ENCODE data around the gene IKBKE.
A peak's percentile ranks its signal among the peaks of the same experiment; 100 is the strongest.

IKBKE gene

DNA sequence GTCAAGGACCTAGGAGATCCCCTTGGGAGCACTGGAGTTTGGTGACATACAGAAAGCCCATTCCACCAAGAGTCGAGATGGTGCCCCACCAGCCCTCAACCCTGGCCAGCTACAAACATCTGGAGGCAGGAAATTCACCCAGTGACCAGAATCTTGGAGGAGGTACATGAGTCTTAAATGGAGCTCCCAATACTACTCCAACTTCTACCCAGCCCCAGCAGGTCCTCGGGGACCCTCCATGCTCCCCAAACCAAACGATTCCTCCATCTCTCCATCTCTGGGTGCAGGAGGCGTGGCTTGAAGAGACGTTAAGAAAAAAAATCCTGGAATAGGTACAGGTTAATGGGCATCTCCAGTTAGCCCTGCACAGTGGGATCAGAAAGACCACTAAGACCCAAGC lies 31.6 kb downstream of the IKBKE start:
- TF ChIP-seq, protein P1, sequence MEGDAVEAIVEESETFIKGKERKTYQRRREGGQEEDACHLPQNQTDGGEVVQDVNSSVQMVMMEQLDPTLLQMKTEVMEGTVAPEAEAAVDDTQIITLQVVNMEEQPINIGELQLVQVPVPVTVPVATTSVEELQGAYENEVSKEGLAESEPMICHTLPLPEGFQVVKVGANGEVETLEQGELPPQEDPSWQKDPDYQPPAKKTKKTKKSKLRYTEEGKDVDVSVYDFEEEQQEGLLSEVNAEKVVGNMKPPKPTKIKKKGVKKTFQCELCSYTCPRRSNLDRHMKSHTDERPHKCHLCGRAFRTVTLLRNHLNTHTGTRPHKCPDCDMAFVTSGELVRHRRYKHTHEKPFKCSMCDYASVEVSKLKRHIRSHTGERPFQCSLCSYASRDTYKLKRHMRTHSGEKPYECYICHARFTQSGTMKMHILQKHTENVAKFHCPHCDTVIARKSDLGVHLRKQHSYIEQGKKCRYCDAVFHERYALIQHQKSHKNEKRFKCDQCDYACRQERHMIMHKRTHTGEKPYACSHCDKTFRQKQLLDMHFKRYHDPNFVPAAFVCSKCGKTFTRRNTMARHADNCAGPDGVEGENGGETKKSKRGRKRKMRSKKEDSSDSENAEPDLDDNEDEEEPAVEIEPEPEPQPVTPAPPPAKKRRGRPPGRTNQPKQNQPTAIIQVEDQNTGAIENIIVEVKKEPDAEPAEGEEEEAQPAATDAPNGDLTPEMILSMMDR (IDR thresholded peaks at IDR 0.05; ENCODE audit: low read depth, low read length, missing control alignments): no peak
- in situ Hi-C loops (cut with HindIII; ENCODE audit: low sequenced_read_pairs): no loop called here
- DNase-seq (ENCODE audit: low read depth): no peak
- H3K4me3 ChIP-seq (ENCODE audit: low read depth, low read length): no peak overlapping the region

DNA sequence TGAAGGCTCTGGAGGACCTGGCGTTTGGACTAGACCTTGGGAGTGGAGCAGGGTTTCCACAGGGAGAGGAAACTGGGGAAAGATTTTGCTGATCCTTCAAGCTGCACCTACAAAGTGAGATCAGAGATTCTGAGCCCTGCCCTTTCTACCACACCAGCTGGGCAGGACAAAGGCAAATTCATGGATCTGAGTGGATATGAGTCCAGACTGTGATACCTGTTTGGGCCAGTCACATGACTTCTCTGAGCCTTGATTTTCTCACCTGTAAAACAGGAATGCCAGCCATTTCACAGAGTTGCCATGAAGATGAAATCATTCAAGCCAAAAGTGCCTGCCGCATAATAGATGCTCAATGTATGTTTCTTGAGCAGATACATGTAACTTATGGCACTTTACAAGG lies 32.1 kb downstream of the IKBKE start:
- H3K4me3 ChIP-seq (ENCODE audit: low read depth, low read length): no peak overlapping the region
- no peak for DNase-seq (ENCODE audit: low read depth)
- in situ Hi-C loops (cut with HindIII; ENCODE audit: low sequenced_read_pairs): no loop called here
- TF ChIP-seq, protein P1 (IDR thresholded peaks at IDR 0.05; ENCODE audit: low read depth, low read length, missing control alignments): no peak

GRCh38 chr1:206502812-206503211 lies 32.5 kb downstream of the IKBKE start:
- TF ChIP-seq, protein P1 (IDR thresholded peaks at IDR 0.05; ENCODE audit: low read depth, low read length, missing control alignments): no peak
- no peak overlapping the region for H3K4me3 ChIP-seq (ENCODE audit: low read depth, low read length)
- DNase-seq (ENCODE audit: low read depth): no peak
- in situ Hi-C loops (cut with HindIII; ENCODE audit: low sequenced_read_pairs): no loop called here

GRCh38 chr1:206503591-206504362 lies 33.5 kb downstream of the IKBKE start:
- TF ChIP-seq, protein P1 (IDR thresholded peaks at IDR 0.05; ENCODE audit: low read depth, low read length, missing control alignments): no peak
- H3K4me3 ChIP-seq (ENCODE audit: low read depth, low read length): no peak overlapping the region
- in situ Hi-C loops (cut with HindIII; ENCODE audit: low sequenced_read_pairs): no loop called here
- DNase-seq (ENCODE audit: low read depth): peak; percentile 94

GRCh38 chr1:206504363-206504713 lies 34.1 kb downstream of the IKBKE start:
- H3K4me3 ChIP-seq (ENCODE audit: low read depth, low read length): no peak overlapping the region
- in situ Hi-C loops (cut with HindIII; ENCODE audit: low sequenced_read_pairs): no loop called here
- DNase-seq (ENCODE audit: low read depth): no peak
- TF ChIP-seq, protein P1 (IDR thresholded peaks at IDR 0.05; ENCODE audit: low read depth, low read length, missing control alignments): no peak

- TF ChIP-seq, protein P1 (IDR thresholded peaks at IDR 0.05; ENCODE audit: low read depth, low read length, missing control alignments): peak; percentile 81
- no peak overlapping the region for H3K4me3 ChIP-seq (ENCODE audit: low read depth, low read length)
- in situ Hi-C loops (cut with HindIII; ENCODE audit: low sequenced_read_pairs): no loop called here
- no peak for DNase-seq (ENCODE audit: low read depth)
These were observed 35.6 kb downstream of the IKBKE start for GRCh38 chr1:206505702-206506355.
